ENCODE data around the gene AHRR.
"Not testable (repeated sequence)": the region's sequence is repeated elsewhere in the genome, so short reads cannot be mapped to it uniquely, and the experiment has no call there.

The AHRR gene

GRCh38 chr5:321230-321725 is at the start of gene AHRR:
Gene AHRR, plus strand, starts transcription at chr5:321714. Its CDS starts 22,189 bp downstream, at chr5:343903.
- peak; percentile 75 for DNase-seq

DNA sequence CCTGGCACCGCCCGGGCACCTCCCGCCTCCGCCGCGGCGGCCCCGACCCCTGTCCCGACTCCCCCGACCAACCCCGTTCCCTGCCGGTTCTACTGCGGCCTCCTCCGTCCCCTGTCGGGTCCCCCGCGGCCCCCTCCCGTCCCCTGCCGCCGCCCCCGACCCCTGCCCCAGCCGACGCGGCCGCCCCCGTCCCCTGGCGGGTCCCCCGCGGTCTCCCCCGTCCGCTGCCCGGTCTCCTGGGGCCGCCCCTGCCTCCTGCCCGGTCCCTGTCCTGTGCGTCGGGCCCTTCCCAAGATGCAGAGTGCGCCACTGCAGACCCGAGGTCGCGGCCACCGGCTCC is 49.7 kb upstream of the AHRR start:
- not testable (repeated sequence) for DNase-seq

DNA sequence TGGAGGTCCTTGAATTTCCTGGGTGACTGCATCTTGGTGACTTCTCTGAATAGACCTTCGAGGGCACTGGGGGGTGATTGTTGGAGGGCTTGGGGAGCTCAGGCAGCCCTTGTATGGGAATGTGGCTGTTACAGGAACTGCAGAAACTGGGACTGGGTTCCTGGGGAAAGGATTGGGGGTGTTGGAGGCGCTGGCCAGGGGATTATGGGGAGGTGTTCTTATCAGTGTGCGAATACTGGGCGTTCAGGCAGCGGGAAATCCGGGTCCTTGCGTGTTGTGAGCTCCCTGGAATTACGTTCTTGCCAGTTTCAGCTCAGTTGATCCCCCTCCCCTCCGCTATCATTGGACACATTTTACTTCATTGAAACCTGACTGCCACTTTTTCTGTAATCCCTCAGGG is 48.4 kb upstream of the AHRR start:
- not testable (repeated sequence) for DNase-seq

GRCh38 chr5:273491-273890 is 48.0 kb upstream of the AHRR start:
- DNase-seq: not testable (repeated sequence)

DNA sequence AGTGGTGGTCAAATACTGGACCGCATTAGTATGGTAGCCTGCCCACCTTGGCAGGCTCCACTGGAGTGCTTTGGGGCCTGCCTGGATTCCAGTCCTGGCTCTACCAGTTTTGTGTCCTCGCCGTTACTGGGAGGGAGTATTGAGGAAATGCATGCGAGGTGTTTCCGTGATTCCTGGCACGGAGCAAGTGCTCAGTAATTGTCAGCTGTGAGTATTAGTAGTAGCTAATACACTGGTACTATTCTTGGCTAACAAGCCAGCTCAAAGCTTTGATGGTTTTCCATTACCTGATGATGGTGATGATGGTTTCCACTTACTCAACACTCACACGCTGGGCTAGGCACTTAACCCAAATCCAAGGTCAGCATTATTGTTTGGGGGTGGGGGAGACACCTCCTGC is 47.2 kb upstream of the AHRR start:
- not testable (repeated sequence) for DNase-seq

DNA sequence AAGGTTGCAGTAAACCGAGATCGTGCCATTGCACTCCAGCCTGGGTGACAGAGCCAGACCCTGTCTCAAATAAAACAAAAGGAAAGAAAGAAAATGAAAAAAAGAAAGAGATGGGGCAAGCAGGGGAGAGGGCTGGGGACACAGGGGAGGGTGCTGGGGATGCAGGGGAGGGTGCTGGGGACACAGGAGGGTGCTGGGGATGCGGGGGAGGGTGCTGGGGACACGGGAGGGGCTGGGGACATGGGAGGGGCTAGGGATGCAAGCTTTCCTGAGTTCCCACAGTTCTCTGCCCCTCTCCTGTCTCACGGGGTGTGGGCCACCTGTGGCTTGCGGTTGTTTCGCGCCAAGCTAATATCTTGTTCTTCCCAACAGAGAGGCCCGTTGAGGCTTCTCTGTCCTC is 42.9 kb upstream of the AHRR start:
- no peak for DNase-seq

GRCh38 chr5:279051-279665 is 42.4 kb upstream of the AHRR start:
- not testable (repeated sequence) for DNase-seq

DNA sequence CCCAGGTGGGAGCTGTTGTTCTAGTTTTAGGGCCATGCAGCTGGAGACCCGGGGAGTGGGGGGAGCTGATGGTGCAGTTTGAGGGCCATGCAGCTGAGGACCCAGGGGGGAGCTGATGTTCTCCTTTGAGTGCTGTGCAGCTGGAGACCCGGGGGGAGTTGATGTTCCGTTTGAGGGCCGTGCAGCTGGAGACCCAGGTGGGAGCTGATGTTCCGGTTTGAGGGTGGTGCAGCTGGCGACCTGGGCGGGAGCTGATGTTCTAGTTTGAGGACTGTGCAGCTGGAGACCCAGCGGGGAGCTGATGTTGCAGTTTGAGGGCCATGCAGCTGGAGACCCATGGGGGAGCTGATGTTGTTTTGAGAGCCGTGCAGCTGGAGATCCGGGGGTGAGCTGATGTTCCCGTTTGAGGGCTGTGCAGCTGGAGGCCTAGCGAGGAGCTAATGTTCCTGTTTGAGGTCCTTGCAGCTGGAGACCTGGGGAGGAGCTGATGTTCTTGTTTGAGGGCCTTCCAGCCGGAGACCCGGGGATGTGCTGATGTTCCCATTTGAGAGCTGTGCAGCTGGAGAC is 35.4 kb upstream of the AHRR start:
- no peak for DNase-seq

- DNase-seq: not testable (repeated sequence)
These were observed 31.3 kb upstream of the AHRR start for GRCh38 chr5:290200-290599.

DNA sequence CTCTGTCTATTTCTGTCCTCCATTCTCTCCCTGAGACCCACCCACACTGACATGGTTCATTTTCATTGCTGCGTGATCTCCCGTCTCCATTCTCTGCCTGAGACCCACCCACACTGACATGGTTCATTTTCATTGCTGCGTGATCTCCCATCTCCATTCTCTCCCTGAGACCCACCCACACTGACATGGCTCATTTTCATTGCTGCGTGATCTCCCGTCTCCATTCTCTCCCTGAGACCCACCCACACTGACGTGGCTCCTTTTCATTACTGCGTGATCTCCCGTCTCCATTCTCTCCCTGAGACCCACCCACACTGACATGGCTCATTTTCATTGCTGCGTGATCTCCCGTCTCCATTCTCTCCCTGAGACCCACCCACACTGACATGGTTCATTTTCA is 30.2 kb upstream of the AHRR start:
- DNase-seq: not testable (repeated sequence)

GRCh38 chr5:294788-295187 is 26.7 kb upstream of the AHRR start:
- DNase-seq: not testable (repeated sequence)

DNA sequence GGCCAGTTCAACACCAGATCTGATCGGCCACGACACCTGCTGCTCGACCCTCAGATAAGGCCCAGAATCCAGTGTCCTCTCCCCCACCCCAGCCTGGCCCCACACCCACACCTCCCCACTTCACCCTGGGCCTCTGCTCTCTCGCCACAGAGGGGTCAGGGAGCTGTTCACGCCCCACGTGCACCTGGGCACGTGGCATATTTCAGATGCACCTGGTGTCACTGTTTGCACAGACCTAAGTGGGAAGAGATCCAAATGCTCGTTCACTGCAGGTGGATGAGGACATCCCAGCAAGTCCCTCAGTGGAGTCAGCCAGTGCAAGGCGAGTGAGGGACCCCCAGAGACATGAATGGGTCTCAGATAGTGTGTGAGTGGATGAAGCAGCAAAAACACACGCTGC is 25.3 kb upstream of the AHRR start:
- not testable (repeated sequence) for DNase-seq

GRCh38 chr5:296954-297353 is 24.6 kb upstream of the AHRR start:
- DNase-seq: peak; percentile 89

DNA sequence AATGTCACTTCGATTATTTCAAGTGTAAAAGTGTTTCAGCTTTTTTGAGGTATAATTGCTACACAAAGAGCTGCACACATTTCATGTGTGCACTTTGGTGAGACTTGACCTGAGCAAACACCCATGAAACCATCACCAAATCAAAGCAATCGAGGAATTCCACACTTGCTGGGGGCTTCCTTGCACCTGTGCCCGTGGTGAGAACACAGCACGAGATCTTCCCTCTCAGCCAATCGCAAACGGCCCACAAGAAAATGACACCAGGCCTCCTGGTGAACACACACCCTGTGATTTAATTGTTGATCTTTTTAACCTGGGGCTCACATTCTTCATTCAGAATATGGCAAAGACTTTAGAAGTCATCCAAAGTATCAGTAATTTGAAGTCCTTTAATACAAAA is 24.1 kb upstream of the AHRR start:
- DNase-seq: not testable (repeated sequence)

DNA sequence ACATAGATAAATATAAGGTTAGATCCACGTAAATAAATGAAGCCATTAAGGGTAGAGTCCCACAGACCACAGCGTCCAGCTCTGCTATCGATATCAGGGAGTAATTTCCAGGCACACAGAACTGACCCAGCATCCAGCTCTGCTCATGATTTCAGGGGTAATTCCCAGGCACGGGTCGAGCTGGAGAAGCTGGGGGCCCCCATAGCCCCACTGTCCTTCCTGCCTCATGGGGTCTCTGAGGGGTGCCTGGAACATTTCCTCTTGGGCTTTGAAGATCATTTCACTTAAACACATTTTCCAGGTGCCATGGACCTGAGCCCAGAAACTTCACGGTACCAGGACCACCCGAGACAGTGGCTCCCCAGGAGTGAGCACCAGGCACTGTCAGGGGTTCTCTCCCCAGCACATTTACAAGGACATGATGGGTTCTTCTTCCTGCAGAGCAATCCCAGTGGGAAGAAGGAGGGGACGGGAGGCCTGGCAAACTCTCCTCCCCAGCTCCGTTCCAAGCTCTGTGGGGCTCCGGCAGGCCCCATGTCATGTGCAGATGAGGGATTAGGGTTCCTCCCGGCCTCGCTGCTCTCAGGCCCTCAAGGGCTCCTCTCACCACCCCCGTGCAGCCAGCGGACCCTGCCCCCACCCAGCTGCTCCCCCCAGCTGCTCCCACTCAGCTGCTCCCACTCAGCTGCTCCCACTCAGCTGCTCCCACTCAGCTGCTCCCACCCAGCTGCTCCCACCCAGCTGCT is 23.4 kb upstream of the AHRR start:
- not testable (repeated sequence) for DNase-seq

- DNase-seq: no peak
These were observed 22.8 kb upstream of the AHRR start for GRCh38 chr5:298737-299125.

DNA sequence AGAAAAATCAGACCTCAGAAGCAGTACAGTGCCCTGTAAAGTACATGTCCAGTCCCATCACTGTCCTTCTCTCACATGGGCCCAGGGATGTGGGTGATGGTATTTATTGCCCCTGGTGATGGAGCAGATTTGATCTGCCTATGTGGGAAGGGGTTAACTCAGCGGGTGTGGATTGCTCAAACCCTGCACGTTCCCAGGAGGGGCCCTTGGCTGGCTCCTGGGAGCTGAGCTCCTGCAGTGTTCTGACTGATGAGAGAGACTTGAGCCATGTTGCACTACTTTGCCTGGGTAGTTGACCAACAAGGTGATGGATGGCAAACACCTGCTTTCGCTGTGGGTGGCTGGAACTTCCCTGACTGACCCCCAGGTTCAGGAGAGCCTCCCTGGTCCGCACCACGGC is 21.6 kb upstream of the AHRR start:
- not testable (repeated sequence) for DNase-seq

DNA sequence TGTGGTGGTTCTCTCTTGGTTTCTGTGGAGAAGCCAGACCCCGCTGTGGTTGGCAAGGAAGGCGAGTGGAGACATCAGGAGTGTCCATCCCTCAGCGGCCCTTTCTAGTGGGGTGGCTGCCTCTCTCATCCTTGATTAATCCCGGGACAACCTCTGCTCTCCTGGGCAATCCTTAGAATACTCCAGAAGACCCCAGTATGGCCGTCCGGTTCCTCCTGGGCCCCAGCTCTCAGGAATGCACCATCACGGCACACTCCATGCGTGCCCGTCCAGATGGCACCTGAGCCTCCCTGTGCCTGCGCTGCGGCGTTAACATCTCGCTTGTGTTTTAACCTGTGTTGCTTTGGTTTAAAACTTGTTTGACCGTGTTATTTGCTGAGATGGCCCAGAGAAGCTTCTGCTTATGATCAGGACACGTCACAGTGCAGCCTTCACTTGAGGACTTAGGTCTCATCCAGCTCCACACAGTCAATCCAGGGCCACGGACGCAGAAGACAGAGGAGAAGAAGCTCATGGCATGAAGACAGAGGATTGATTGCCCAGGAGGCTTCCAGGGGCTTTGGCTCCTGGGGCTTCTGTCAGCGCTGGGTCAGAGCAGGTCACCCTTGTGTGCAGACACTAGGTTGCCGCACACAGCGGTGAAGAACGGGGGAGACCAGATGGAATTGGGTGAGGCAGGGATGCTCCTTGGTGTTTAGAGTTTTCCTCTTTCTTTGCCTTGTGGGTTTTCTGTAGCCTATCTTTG is 20.7 kb upstream of the AHRR start:
- DNase-seq: not testable (repeated sequence)

- DNase-seq: not testable (repeated sequence)
These were observed 19.1 kb upstream of the AHRR start for GRCh38 chr5:302416-302815.

DNA sequence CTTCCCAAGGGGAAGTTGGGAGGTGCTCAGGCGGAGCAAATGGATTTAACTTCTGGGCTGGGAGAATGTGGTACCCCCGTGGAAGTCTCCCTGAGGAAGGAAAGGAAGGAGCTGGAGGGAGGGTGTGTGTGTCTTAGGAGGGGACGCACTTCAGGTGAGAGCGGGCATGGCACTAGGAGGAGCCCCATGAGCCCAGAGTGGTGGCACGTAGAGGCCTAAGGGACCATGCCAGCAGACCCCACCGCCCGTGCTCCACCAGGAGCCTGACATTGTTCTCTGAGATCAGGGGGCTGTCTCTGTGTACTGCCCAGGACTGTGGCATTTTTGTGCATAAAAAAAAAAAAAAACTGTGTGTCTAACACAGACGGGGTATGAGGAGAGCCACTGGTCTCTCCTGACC is 18.5 kb upstream of the AHRR start:
- no peak for DNase-seq

- DNase-seq: not testable (repeated sequence)
These were observed 17.8 kb upstream of the AHRR start for GRCh38 chr5:303741-304140.

DNA sequence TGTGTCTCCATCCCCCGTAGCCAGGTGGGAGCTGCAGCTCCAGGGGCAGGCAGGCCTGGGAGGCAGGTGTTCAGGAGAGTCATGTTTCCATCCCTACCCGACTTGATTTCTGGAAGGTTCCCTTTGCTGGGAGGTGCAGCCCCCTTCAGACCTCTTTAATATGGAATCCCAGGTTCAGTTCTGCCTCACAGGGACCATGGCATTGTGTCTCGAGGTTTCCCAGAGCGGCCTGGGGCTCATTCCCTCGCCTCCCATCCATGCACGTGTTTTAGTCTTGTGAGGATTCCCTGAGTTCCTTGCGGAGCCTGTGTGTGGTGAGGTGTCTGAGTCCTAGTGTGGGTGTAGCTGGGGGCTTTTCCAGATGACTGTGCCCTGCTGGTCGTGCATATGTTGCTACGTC is 16.5 kb upstream of the AHRR start:
- no peak for DNase-seq

DNA sequence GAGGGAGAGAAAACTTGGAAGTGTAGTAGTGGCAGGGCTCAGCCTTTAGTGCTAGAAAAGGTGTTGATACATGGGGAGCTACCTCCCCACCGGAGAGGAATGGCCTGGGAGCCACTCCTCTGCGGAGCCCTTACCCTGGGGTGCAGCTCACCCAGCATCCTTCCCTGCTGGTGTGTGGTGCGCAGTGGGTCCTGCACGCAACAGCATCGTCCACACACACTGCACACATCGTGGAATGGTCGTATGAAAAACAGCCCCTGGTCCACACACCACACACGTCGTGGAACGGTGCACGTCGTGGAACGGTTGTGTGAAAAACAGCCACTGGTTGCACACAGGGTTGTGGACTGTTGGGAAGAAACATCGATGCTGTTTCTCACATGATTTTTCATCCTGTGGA is 16.1 kb upstream of the AHRR start:
- no peak for DNase-seq

All from HCEC 1CT (cell line).